Measurements from ENCODE around the gene TMEM248.
"Not testable (repeated sequence)": the region's sequence is repeated elsewhere in the genome, so short reads cannot be mapped to it uniquely, and the experiment has no call there.

Gene TMEM248

GRCh38 chr7:66912195-66912594, 8.8 kb upstream of the TMEM248 start:
- no peak for TF ChIP-seq CTCF (IDR thresholded peaks at IDR 0.05; ENCODE audit: control insufficient read depth, insufficient read depth, low read depth, low read length, missing control alignments)
- DNase-seq (ENCODE audit: low read depth): no peak
- no peak overlapping the region for H3K4me3 ChIP-seq (ENCODE audit: control insufficient read depth, low read depth, low read length)

- H3K4me3 ChIP-seq (ENCODE audit: control insufficient read depth, low read depth, low read length): no peak overlapping the region
- DNase-seq (ENCODE audit: low read depth): no peak
- TF ChIP-seq CTCF (IDR thresholded peaks at IDR 0.05; ENCODE audit: control insufficient read depth, insufficient read depth, low read depth, low read length, missing control alignments): no peak
These were observed 7.6 kb upstream of the TMEM248 start for GRCh38 chr7:66913118-66914037.

GRCh38 chr7:66917904-66918303, 3.1 kb upstream of the TMEM248 start:
- DNase-seq (ENCODE audit: low read depth); H3K4me3 ChIP-seq (ENCODE audit: control insufficient read depth, low read depth, low read length): not testable (repeated sequence)

GRCh38 chr7:66919304-66919703, 1.7 kb upstream of the TMEM248 start:
- H3K4me3 ChIP-seq (ENCODE audit: control insufficient read depth, low read depth, low read length): no peak overlapping the region
- DNase-seq (ENCODE audit: low read depth): no peak
- TF ChIP-seq CTCF (IDR thresholded peaks at IDR 0.05; ENCODE audit: control insufficient read depth, insufficient read depth, low read depth, low read length, missing control alignments): no peak

GRCh38 chr7:66919704-66920103, 1.3 kb upstream of the TMEM248 start:
- TF ChIP-seq CTCF (IDR thresholded peaks at IDR 0.05; ENCODE audit: control insufficient read depth, insufficient read depth, low read depth, low read length, missing control alignments): no peak
- no peak overlapping the region for H3K4me3 ChIP-seq (ENCODE audit: control insufficient read depth, low read depth, low read length)
- DNase-seq (ENCODE audit: low read depth): no peak

- TF ChIP-seq CTCF (IDR thresholded peaks at IDR 0.05; ENCODE audit: control insufficient read depth, insufficient read depth, low read depth, low read length, missing control alignments): no peak
- H3K4me3 ChIP-seq (ENCODE audit: control insufficient read depth, low read depth, low read length): no peak overlapping the region; the same call in 1 of the 2 replicates
- no peak for DNase-seq (ENCODE audit: low read depth)
These were observed 769 bp upstream of the TMEM248 start for GRCh38 chr7:66920256-66920655.

GRCh38 chr7:66921396-66921917, 432 bp downstream of the TMEM248 start:
- TF ChIP-seq CTCF (IDR thresholded peaks at IDR 0.05; ENCODE audit: control insufficient read depth, insufficient read depth, low read depth, low read length, missing control alignments): no peak
- peak overlapping the region; percentile 98 for H3K4me3 ChIP-seq (ENCODE audit: control insufficient read depth, low read depth, low read length)
- no peak for DNase-seq (ENCODE audit: low read depth)

Measured in AG09309 (cell line).